ENCODE results near the gene CRISP1.

DNA sequence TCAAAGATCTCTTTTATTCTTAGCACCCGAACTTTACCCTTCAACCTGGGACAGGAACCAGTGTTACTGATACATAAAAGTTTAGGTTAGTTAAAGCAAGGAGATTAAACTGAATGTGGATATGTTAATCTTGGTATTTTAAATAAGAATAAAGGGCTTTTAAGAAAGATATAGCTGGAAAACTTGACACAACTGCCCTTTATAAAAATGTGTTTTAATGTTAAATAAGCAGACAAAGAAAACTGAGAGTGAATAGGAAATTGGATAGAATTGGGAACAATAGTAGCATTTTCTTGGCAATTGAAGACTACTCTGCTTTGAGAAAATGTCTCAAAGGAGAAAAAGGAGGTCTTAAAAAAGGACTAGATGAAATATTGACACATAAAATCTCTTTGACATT is 45.9 kb upstream of the CRISP1 start:
- TF ChIP-seq, protein P1, sequence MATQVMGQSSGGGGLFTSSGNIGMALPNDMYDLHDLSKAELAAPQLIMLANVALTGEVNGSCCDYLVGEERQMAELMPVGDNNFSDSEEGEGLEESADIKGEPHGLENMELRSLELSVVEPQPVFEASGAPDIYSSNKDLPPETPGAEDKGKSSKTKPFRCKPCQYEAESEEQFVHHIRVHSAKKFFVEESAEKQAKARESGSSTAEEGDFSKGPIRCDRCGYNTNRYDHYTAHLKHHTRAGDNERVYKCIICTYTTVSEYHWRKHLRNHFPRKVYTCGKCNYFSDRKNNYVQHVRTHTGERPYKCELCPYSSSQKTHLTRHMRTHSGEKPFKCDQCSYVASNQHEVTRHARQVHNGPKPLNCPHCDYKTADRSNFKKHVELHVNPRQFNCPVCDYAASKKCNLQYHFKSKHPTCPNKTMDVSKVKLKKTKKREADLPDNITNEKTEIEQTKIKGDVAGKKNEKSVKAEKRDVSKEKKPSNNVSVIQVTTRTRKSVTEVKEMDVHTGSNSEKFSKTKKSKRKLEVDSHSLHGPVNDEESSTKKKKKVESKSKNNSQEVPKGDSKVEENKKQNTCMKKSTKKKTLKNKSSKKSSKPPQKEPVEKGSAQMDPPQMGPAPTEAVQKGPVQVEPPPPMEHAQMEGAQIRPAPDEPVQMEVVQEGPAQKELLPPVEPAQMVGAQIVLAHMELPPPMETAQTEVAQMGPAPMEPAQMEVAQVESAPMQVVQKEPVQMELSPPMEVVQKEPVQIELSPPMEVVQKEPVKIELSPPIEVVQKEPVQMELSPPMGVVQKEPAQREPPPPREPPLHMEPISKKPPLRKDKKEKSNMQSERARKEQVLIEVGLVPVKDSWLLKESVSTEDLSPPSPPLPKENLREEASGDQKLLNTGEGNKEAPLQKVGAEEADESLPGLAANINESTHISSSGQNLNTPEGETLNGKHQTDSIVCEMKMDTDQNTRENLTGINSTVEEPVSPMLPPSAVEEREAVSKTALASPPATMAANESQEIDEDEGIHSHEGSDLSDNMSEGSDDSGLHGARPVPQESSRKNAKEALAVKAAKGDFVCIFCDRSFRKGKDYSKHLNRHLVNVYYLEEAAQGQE (IDR thresholded peaks at IDR 0.05; ENCODE audit: low read depth, low read length): no peak
- TF ChIP-seq, protein P2, sequence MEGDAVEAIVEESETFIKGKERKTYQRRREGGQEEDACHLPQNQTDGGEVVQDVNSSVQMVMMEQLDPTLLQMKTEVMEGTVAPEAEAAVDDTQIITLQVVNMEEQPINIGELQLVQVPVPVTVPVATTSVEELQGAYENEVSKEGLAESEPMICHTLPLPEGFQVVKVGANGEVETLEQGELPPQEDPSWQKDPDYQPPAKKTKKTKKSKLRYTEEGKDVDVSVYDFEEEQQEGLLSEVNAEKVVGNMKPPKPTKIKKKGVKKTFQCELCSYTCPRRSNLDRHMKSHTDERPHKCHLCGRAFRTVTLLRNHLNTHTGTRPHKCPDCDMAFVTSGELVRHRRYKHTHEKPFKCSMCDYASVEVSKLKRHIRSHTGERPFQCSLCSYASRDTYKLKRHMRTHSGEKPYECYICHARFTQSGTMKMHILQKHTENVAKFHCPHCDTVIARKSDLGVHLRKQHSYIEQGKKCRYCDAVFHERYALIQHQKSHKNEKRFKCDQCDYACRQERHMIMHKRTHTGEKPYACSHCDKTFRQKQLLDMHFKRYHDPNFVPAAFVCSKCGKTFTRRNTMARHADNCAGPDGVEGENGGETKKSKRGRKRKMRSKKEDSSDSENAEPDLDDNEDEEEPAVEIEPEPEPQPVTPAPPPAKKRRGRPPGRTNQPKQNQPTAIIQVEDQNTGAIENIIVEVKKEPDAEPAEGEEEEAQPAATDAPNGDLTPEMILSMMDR (IDR thresholded peaks at IDR 0.05 in 2 of 3, conservative IDR thresholded peaks at IDR 0.05 in 1 of 3; ENCODE audit: control insufficient read depth in 2 of 3, extremely low read depth in 1 of 3, insufficient read depth in 1 of 3, low read depth in 3 of 3, low read length in 3 of 3): no peak
- no peak for TF ChIP-seq KDM1A (IDR thresholded peaks at IDR 0.05; ENCODE audit: borderline replicate concordance)
- no peak for TF ChIP-seq EZH2 (IDR thresholded peaks at IDR 0.05; ENCODE audit: borderline replicate concordance, control insufficient read depth, low read depth, low read length)
- TF ChIP-seq ASH2L (IDR thresholded peaks at IDR 0.05; ENCODE audit: borderline replicate concordance, low read depth): no peak
- no peak for TF ChIP-seq POLR2A (IDR thresholded peaks at IDR 0.05; ENCODE audit: low read depth, low read length)
- no peak for TF ChIP-seq TAF1 (IDR thresholded peaks at IDR 0.05; ENCODE audit: borderline replicate concordance, low read depth, low read length)
- no peak for TF ChIP-seq SIN3A (IDR thresholded peaks at IDR 0.05; ENCODE audit: low read depth, low read length)
- no peak for TF ChIP-seq YY1 (IDR thresholded peaks at IDR 0.05; ENCODE audit: low read depth, low read length)
- TF ChIP-seq, protein P3, sequence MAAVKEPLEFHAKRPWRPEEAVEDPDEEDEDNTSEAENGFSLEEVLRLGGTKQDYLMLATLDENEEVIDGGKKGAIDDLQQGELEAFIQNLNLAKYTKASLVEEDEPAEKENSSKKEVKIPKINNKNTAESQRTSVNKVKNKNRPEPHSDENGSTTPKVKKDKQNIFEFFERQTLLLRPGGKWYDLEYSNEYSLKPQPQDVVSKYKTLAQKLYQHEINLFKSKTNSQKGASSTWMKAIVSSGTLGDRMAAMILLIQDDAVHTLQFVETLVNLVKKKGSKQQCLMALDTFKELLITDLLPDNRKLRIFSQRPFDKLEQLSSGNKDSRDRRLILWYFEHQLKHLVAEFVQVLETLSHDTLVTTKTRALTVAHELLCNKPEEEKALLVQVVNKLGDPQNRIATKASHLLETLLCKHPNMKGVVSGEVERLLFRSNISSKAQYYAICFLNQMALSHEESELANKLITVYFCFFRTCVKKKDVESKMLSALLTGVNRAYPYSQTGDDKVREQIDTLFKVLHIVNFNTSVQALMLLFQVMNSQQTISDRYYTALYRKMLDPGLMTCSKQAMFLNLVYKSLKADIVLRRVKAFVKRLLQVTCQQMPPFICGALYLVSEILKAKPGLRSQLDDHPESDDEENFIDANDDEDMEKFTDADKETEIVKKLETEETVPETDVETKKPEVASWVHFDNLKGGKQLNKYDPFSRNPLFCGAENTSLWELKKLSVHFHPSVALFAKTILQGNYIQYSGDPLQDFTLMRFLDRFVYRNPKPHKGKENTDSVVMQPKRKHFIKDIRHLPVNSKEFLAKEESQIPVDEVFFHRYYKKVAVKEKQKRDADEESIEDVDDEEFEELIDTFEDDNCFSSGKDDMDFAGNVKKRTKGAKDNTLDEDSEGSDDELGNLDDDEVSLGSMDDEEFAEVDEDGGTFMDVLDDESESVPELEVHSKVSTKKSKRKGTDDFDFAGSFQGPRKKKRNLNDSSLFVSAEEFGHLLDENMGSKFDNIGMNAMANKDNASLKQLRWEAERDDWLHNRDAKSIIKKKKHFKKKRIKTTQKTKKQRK (IDR thresholded peaks at IDR 0.05; ENCODE audit: low read depth, low read length): no peak
- no peak for TF ChIP-seq ZNF207 (IDR thresholded peaks at IDR 0.05; ENCODE audit: borderline replicate concordance)
- TF ChIP-seq NR2C2 (IDR thresholded peaks at IDR 0.05; ENCODE audit: borderline replicate concordance, control insufficient read depth, insufficient read length, low read depth): no peak
- TF ChIP-seq, protein P4, sequence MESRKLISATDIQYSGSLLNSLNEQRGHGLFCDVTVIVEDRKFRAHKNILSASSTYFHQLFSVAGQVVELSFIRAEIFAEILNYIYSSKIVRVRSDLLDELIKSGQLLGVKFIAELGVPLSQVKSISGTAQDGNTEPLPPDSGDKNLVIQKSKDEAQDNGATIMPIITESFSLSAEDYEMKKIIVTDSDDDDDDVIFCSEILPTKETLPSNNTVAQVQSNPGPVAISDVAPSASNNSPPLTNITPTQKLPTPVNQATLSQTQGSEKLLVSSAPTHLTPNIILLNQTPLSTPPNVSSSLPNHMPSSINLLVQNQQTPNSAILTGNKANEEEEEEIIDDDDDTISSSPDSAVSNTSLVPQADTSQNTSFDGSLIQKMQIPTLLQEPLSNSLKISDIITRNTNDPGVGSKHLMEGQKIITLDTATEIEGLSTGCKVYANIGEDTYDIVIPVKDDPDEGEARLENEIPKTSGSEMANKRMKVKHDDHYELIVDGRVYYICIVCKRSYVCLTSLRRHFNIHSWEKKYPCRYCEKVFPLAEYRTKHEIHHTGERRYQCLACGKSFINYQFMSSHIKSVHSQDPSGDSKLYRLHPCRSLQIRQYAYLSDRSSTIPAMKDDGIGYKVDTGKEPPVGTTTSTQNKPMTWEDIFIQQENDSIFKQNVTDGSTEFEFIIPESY (IDR thresholded peaks at IDR 0.05): no peak
